CD14-positive monocyte (primary cell): ENCODE data around the gene MBIP. TPM values are rescaled to one million over a fixed set of nuclear protein-coding genes. Genes with fewer than 3 reads are reported as not detected.

Experiments used
- DNase-seq, 3 donors: peaks; one replicate each; pipeline ENCODE4 v3.0.0-alpha.2; 2011 to 2022
- H2AFZ ChIP-seq: 2 replicates; pipeline ENCODE4 v1.6.0; 2012; ENCODE audit warnings: mild to moderate bottlenecking, low read depth, low read length, inconsistent platforms; ENCODE audit not compliant: insufficient read depth, poor library complexity, severe bottlenecking
- H3K27ac ChIP-seq, 2 donors: 1 replicate in 1 of 2; 2 replicates in 1 of 2; pipeline ENCODE4 v1.5.1; 2012 to 2013; ENCODE audit warnings: low read length in 2 of 2, control low read depth in 1 of 2, inconsistent platforms in 1 of 2, low read depth in 1 of 2, mild to moderate bottlenecking in 1 of 2
- H3K27me3 ChIP-seq, 2 donors: one replicate each; pipeline versions ENCODE4 v1.6.0 to v1.6.1; 2011 to 2013; ENCODE audit warnings: low read length in 2 of 2; ENCODE audit not compliant: control insufficient read depth in 2 of 2, insufficient read depth in 2 of 2
- H3K36me3 ChIP-seq, 2 donors: replicated peaks in 1 of 2; 1 replicate in 1 of 2; 2 replicates in 1 of 2; pipeline versions ENCODE4 v1.5.1 to v1.6.1; 2012 to 2013; ENCODE audit warnings: low read length in 2 of 2, control low read depth in 1 of 2, inconsistent platforms in 1 of 2, mild to moderate bottlenecking in 1 of 2; ENCODE audit not compliant: insufficient read depth in 2 of 2, control insufficient read depth in 1 of 2
- H3K4me1 ChIP-seq, 2 donors: 1 replicate in 1 of 2; 2 replicates in 1 of 2; pipeline versions ENCODE4 v1.5.1 to v1.6.1; 2012 to 2013; ENCODE audit warnings: low read length in 2 of 2, control low read depth in 1 of 2, inconsistent platforms in 1 of 2, mild to moderate bottlenecking in 1 of 2, moderate library complexity in 1 of 2; ENCODE audit not compliant: insufficient read depth in 2 of 2, control insufficient read depth in 1 of 2
- H3K4me2 ChIP-seq: replicated peaks from 2 replicates; pipeline ENCODE3; 2012; ENCODE audit warnings: low read length, moderate library complexity, mild to moderate bottlenecking; ENCODE audit not compliant: poor library complexity, severe bottlenecking; ENCODE audit errors: extremely low read depth
- H3K4me3 ChIP-seq, 3 experiments: fragments of 200-600 bp in 1 of 3; sonication (generic) in 1 of 3; replicated peaks in 1 of 3; 1 replicate in 2 of 3; 2 replicates in 1 of 3; pipeline ENCODE4 v1.5.1; 2011 to 2013; ENCODE audit warnings: low read length in 3 of 3, mild to moderate bottlenecking in 3 of 3, control low read depth in 2 of 3, low read depth in 2 of 3, inconsistent platforms in 1 of 3, moderate library complexity in 1 of 3
- H3K79me2 ChIP-seq: 2 replicates; pipeline ENCODE4 v1.6.0; 2012; ENCODE audit warnings: mild to moderate bottlenecking, control low read depth, inconsistent platforms, low read length, moderate library complexity; ENCODE audit not compliant: insufficient read depth
- H3K9ac ChIP-seq: 2 replicates; pipeline ENCODE4 v1.6.0; 2017; ENCODE audit warnings: low read length, mild to moderate bottlenecking; ENCODE audit not compliant: insufficient read depth, poor library complexity, severe bottlenecking
- H3K9me3 ChIP-seq, 2 donors: replicated peaks in 1 of 2; 1 replicate in 1 of 2; 2 replicates in 1 of 2; pipeline versions ENCODE4 v1.5.1 to v1.6.1; 2012 to 2013; ENCODE audit warnings: low read length in 2 of 2, control low read depth in 1 of 2; ENCODE audit not compliant: control insufficient read depth in 1 of 2, insufficient read depth in 1 of 2
- H4K20me1 ChIP-seq: 2 replicates; pipeline ENCODE4 v1.6.0; 2012; ENCODE audit warnings: mild to moderate bottlenecking, low read length, control low read depth, moderate library complexity; ENCODE audit not compliant: insufficient read depth
- H3K27ac Mint-ChIP-seq, 7 donors: one replicate each; pipeline ENCODE4 v1.8.0; 2020; ENCODE audit warnings: mild to moderate bottlenecking in 7 of 7, mixed read lengths in 7 of 7, moderate library complexity in 6 of 7, inconsistent platforms in 2 of 7
- H3K27me3 Mint-ChIP-seq, 3 donors: one replicate each; pipeline ENCODE4 v1.8.0; 2021 to 2022; ENCODE audit warnings: low read depth in 3 of 3, mild to moderate bottlenecking in 3 of 3, mixed read lengths in 3 of 3, moderate library complexity in 3 of 3, inconsistent platforms in 1 of 3
- H3K36me3 Mint-ChIP-seq, 2 donors: one replicate each; pipeline ENCODE4 v1.8.0; 2020; ENCODE audit warnings: mixed read lengths in 2 of 2, inconsistent platforms in 1 of 2, mild to moderate bottlenecking in 1 of 2
- H3K4me1 Mint-ChIP-seq: one replicate; pipeline ENCODE4 v1.8.0; 2020; ENCODE audit warnings: mild to moderate bottlenecking, mixed read lengths
- H3K4me3 Mint-ChIP-seq, 2 donors: one replicate each; pipeline ENCODE4 v1.8.0; 2020; ENCODE audit warnings: mild to moderate bottlenecking in 2 of 2, mixed read lengths in 2 of 2, moderate library complexity in 1 of 2
- H3K9me3 Mint-ChIP-seq, 7 donors: one replicate each; pipeline ENCODE4 v1.8.0; 2020 to 2022; ENCODE audit warnings: mixed read lengths in 7 of 7, mild to moderate bottlenecking in 6 of 7, moderate library complexity in 6 of 7, inconsistent platforms in 2 of 7
- WGBS: methylation state at CpG from one replicate; pipeline ENCODE4 v1.1.5; 2013; ENCODE audit warnings: missing lambda C conversion rate; ENCODE audit not compliant: insufficient coverage; 5-methylcytosine and 5-hydroxymethylcytosine counted together
- intact Hi-C, 2 donors: fragments of 100-400 bp; cut with micrococcal nuclease; formaldehyde crosslinking; loops; one replicate each; pipeline versions ENCODE4 v1.15.0 to v1.15.1; 2023
- polyA plus RNA-seq, 3 donors: library from polyadenylated mRNA; depleted of rRNA in 1 of 3; unstranded in 2 of 3; stranded (reverse) in 1 of 3; fragments of 300-500 nt in 2 of 3; fragments of >200 nt in 1 of 3; fragmentation: Illumina TruSeq in 2 of 3; gene quantifications; 1 replicate in 2 of 3; 2 replicates in 1 of 3; pipeline ENCODE4 v1.2.3, GENCODE V29; 2012 to 2021
- TF ChIP-seq, protein P1 (sequence below): fragments of 200-600 bp; IDR thresholded peaks from one replicate; pipeline ENCODE4 v1.8.0; 2022; ENCODE audit warnings: antibody characterized with exemption, mild to moderate bottlenecking

MBIP gene
- polyA plus RNA-seq, 3 donors, result 6.6 to 9.1 (median 8.0) TPM

DNA sequence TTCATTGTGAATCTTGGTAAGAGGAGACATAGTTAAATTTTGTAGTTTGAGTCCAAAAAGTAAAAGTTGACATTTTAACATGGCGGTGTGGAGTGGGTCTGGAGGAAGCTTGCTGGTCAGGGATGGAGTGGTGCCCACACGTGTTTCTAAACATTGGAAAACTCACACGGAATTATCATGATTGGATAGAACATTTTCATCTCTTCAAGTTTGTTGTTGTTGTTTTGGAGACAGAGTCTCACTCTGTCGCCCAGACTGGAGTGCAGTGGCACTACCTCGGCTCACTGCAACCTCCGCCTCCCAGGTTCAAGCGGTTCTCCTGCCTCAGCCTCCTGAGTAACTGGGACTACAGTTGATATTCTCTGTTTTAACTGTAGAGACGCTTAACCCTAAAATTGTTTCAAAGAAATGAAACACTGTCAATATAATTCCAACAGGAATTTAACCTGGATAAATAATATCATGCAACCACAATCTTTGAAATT, 502 bp upstream of the MBIP start:
- TF ChIP-seq, protein P1, sequence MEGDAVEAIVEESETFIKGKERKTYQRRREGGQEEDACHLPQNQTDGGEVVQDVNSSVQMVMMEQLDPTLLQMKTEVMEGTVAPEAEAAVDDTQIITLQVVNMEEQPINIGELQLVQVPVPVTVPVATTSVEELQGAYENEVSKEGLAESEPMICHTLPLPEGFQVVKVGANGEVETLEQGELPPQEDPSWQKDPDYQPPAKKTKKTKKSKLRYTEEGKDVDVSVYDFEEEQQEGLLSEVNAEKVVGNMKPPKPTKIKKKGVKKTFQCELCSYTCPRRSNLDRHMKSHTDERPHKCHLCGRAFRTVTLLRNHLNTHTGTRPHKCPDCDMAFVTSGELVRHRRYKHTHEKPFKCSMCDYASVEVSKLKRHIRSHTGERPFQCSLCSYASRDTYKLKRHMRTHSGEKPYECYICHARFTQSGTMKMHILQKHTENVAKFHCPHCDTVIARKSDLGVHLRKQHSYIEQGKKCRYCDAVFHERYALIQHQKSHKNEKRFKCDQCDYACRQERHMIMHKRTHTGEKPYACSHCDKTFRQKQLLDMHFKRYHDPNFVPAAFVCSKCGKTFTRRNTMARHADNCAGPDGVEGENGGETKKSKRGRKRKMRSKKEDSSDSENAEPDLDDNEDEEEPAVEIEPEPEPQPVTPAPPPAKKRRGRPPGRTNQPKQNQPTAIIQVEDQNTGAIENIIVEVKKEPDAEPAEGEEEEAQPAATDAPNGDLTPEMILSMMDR, result no peak
- intact Hi-C loops, result no loop called here
- peak overlapping the region; percentile 86 for H3K9ac ChIP-seq
- DNase-seq, result no peak
- peak overlapping the region; percentile 93 to 95 for H3K4me3 Mint-ChIP-seq
- H3K9me3 Mint-ChIP-seq, result peaks cover 0 to 5% (median 3%) of the 10 kb centered on the region in 7 donors
- H3K4me2 ChIP-seq, result peak overlapping the region; percentile 76
- H3K27ac ChIP-seq, result peak overlapping the region in 1 of 2 donors; percentile 84
- peaks cover 29% of the 10 kb centered on the region for H3K79me2 ChIP-seq
- WGBS, result 79% methylated on average over 7 of the region's 8 CpGs
- no peaks in the 10 kb centered on the region for H3K36me3 ChIP-seq
- H4K20me1 ChIP-seq, result no peaks in the 10 kb centered on the region
- H3K4me1 ChIP-seq, result peaks cover 11 to 17% of the 10 kb centered on the region in 2 donors
- H3K9me3 ChIP-seq, result no peaks in the 10 kb centered on the region
- H3K36me3 Mint-ChIP-seq, result no peaks in the 10 kb centered on the region
- H3K4me3 ChIP-seq, result peak overlapping the region; percentile 66 to 100 (median 89)
- H3K27me3 ChIP-seq, result peaks cover 28 to 35% of the 10 kb centered on the region in 2 donors
- peak overlapping the region in 6 of 7 donors; percentile 81 to 93 (median 90) for H3K27ac Mint-ChIP-seq
- peak overlapping the region; percentile 90 for H2AFZ ChIP-seq
- peaks cover 10 to 16% (median 11%) of the 10 kb centered on the region in 3 donors for H3K27me3 Mint-ChIP-seq
- peaks cover 13% of the 10 kb centered on the region for H3K4me1 Mint-ChIP-seq

DNA sequence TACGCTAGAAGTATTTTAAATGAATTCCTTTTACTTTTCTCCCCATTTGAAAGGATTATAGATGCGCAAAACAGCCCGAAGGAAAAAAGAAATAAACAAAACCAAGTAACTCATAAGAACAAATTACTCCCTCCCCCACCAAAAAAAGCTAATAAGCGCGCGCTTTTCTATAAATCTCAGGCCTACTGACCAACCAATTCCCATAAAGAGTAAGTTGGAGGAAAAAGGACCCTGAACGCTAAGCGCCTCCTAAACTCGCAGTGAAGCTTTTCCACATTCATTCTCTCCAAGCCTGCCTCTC, 588 bp downstream of the MBIP start:
- Histone ChIP-seq H3K9ac (peak overlapping the region; percentile 86), H3K36me3 (no peaks in the 10 kb centered on the region), H3K4me2 (peak overlapping the region; percentile 76), H3K79me2 (peaks cover 33% of the 10 kb centered on the region), H3K27ac (peak overlapping the region; percentile 61 to 84), H2AFZ (peak overlapping the region; percentile 90), H4K20me1 (no peaks in the 10 kb centered on the region), H3K9me3 (no peaks in the 10 kb centered on the region), H3K4me3 (peak overlapping the region; percentile 66 to 100 (median 89)), H3K27me3 (peaks cover 24 to 29% of the 10 kb centered on the region in 2 donors), H3K4me1 (peaks cover 11 to 17% of the 10 kb centered on the region in 2 donors)
- Mint-ChIP-seq H3K27me3 (peaks cover 10 to 15% (median 11%) of the 10 kb centered on the region in 3 donors), H3K4me3 (peak overlapping the region; percentile 93 to 95), H3K4me1 (peaks cover 13% of the 10 kb centered on the region), H3K27ac (peak overlapping the region; percentile 81 to 93 (median 89)), H3K36me3 (no peaks in the 10 kb centered on the region), H3K9me3 (peaks cover 0 to 5% (median 3%) of the 10 kb centered on the region in 7 donors)
- no peak for DNase-seq
- TF ChIP-seq, protein P1, result no peak
- intact Hi-C loops, result no loop called here
- WGBS, result 4% methylated on average over 3 of the region's 9 CpGs
